ENCODE data around the gene BRPF3. TPM values are rescaled to one million over a fixed set of nuclear protein-coding genes. Genes with fewer than 3 reads are reported as not detected.
"Not testable (repeated sequence)": the region's sequence is repeated elsewhere in the genome, so short reads cannot be mapped to it uniquely, and the experiment has no call there.

The BRPF3 gene
- total and polyA plus RNA-seq, 8 donors, result 30.8 to 50.6 (median 43.1) TPM

DNA sequence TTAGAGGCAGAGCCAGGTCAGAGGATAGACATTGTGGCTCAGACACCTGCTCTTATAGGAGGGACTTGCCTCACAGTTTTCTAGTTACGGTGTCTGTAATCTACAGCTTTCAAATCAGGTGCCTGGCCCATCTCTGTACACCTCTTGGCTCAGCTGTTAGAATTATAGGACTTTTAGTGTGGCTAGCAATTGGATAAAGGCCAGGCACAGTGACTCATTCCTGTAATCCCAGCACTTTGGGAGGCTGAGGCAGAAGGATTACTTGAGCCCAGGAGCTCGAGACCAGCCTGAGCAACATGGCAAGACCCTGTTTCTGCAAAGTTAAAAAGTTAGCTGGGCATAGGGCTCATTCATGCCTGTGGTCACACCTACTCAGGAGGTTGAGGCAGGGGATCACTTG, 20.0 kb downstream of the BRPF3 start:
- TF ChIP-seq, protein P1, sequence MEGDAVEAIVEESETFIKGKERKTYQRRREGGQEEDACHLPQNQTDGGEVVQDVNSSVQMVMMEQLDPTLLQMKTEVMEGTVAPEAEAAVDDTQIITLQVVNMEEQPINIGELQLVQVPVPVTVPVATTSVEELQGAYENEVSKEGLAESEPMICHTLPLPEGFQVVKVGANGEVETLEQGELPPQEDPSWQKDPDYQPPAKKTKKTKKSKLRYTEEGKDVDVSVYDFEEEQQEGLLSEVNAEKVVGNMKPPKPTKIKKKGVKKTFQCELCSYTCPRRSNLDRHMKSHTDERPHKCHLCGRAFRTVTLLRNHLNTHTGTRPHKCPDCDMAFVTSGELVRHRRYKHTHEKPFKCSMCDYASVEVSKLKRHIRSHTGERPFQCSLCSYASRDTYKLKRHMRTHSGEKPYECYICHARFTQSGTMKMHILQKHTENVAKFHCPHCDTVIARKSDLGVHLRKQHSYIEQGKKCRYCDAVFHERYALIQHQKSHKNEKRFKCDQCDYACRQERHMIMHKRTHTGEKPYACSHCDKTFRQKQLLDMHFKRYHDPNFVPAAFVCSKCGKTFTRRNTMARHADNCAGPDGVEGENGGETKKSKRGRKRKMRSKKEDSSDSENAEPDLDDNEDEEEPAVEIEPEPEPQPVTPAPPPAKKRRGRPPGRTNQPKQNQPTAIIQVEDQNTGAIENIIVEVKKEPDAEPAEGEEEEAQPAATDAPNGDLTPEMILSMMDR (IDR thresholded peaks at IDR 0.05), result no peak
- intact Hi-C loops (cut with DNase I), result no loop called here
- no peak overlapping the region for H3K4me3 ChIP-seq
- ATAC-seq, result no peak
- H3K36me3 ChIP-seq, result peaks cover 0 to 97% of the 10 kb centered on the region in 2 donors
- no peak for DNase-seq
- no peak overlapping the region for H3K27ac ChIP-seq
- peaks cover 0 to 31% of the 10 kb centered on the region in 2 donors for H3K4me1 ChIP-seq
- H3K27me3 ChIP-seq, result no peaks in the 10 kb centered on the region
- H3K9me3 ChIP-seq, result no peaks in the 10 kb centered on the region

DNA sequence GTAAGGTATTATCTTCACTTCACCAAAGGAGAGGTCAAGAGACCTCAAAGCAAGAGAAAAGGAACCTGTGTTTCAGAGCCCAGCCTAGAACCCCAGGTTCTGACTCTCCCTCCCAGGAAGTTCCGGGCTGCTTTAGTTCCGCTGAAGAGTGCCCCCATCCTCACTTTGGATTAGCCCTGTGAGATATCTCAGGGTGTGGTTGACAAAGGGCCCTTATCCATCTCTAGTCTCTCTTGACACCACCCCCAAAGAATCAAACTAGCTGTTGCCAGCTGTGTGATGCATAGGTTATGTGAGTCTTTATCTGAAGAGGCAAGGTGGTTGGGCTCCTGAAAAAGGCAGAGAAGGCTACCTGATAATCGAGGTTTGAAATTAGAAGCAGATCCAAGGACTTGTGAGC, 20.6 kb downstream of the BRPF3 start:
- ATAC-seq (no peak), DNase-seq (no peak)
- peaks cover 0 to 97% of the 10 kb centered on the region in 2 donors for H3K36me3 ChIP-seq
- no peaks in the 10 kb centered on the region for H3K9me3 ChIP-seq
- H3K4me3 ChIP-seq, result no peak overlapping the region
- TF ChIP-seq, protein P1 (IDR thresholded peaks at IDR 0.05), result no peak
- peak overlapping the region in 1 of 2 donors; percentile 57 for H3K27ac ChIP-seq
- no peaks in the 10 kb centered on the region for H3K27me3 ChIP-seq
- intact Hi-C loops (cut with DNase I), result no loop called here
- peaks cover 0 to 31% of the 10 kb centered on the region in 2 donors for H3K4me1 ChIP-seq

DNA sequence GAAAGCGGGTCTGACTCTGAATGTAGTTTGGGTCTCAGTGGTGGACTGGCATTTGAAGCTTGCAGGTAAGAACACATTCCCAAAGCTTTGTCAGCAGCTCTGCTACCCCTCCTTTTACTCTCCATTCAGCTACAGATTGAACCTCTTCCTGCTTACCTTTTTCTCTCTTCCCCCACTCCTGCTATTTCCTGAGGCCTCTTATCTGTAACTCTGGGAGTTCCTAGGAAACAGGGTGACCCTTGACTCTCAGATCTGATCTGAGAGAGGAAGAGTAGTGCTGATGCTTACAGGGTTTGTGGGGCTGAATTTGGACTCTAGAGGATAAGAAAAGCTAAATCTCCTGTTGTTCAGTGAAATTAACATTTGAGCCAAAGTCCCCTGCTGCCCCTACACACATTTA, 21.4 kb downstream of the BRPF3 start:
- H3K27ac ChIP-seq, result peak overlapping the region in 1 of 2 donors; percentile 57
- TF ChIP-seq, protein P1 (IDR thresholded peaks at IDR 0.05), result no peak
- ATAC-seq, result no peak
- DNase-seq, result no peak
- intact Hi-C loops (cut with DNase I), result no loop called here
- H3K4me1 ChIP-seq, result peaks cover 0 to 31% of the 10 kb centered on the region in 2 donors
- H3K36me3 ChIP-seq, result peaks cover 0 to 97% of the 10 kb centered on the region in 2 donors
- H3K9me3 ChIP-seq, result no peaks in the 10 kb centered on the region
- H3K4me3 ChIP-seq, result no peak overlapping the region
- H3K27me3 ChIP-seq, result no peaks in the 10 kb centered on the region

DNA sequence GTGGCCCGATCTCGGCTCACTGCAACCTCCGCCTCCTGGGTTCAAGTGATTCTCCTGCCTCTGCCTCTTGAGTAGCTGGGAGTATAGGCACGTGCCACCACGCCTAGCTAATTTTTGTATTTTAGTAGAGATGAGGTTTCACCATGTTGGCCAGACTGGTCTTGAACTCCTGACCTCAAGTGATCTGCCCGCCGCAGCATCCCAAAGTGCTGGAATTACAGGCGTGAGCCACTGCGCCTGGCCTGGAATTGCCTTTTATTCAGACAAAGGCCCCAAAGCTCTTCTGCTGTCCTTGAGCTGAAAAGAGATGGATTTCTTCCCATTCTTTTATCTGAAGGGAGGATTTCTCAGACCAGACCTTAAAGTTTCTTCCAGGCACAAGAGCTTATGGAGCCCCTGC, 22.0 kb downstream of the BRPF3 start:
- intact Hi-C loops (cut with DNase I); H3K27me3 ChIP-seq; ATAC-seq; DNase-seq; H3K9me3 ChIP-seq; H3K4me3 ChIP-seq: not testable (repeated sequence)
- Histone ChIP-seq H3K27ac (peak overlapping the region in 1 of 2 donors; percentile 66), H3K4me1 (peaks cover 0 to 31% of the 10 kb centered on the region in 2 donors), H3K36me3 (peaks cover 0 to 98% of the 10 kb centered on the region in 2 donors)

DNA sequence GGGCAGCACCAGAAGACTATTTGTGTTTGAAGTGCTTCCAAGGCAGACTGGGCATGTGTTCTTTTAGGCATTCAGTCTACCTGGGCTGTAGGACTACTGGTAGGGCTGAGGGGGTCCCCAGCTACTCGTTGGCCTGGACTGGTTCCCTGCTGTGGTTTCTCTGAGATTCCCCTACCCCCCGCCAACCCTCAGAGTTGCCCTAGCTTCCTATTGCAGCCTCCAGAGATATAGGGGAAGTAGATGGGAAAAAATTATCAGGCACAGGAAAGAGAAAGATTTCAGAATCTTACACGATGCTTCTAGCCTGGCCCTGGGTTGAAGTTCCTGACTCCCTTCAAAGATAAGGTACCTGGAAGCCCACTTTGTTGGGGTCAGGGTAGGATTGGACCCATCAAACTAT, 22.5 kb downstream of the BRPF3 start:
- DNase-seq (no peak), ATAC-seq (no peak)
- intact Hi-C loops (cut with DNase I), result no loop called here
- Histone ChIP-seq H3K36me3 (peaks cover 0 to 97% of the 10 kb centered on the region in 2 donors), H3K9me3 (no peaks in the 10 kb centered on the region), H3K4me1 (peaks cover 0 to 32% of the 10 kb centered on the region in 2 donors), H3K4me3 (no peak overlapping the region), H3K27me3 (no peaks in the 10 kb centered on the region), H3K27ac (peak overlapping the region in 1 of 2 donors; percentile 66)
- TF ChIP-seq, protein P1 (IDR thresholded peaks at IDR 0.05), result no peak

DNA sequence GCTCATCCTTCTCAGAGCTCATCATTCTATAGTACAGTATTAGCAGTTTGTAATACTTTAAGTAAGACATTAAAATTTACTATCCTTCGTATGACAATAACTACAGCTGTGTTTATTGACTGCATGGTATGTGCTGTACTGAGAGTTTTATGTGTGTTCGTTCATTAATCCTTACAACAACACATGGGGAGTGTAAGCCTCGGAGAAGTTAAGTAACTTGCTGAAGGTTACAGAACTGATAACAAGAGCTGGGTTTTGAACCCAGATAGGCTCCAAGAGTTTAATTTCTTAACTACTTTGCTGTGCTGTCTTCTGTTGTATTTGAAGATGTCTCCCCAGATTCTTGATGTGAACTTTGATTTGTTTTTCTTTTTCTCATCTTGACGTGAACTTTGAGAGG, 23.7 kb downstream of the BRPF3 start:
- Histone ChIP-seq H3K36me3 (peaks cover 0 to 97% of the 10 kb centered on the region in 2 donors), H3K27me3 (no peaks in the 10 kb centered on the region), H3K4me3 (no peak overlapping the region), H3K9me3 (no peaks in the 10 kb centered on the region), H3K27ac (no peak overlapping the region), H3K4me1 (peaks cover 0 to 43% of the 10 kb centered on the region in 2 donors)
- DNase-seq, result no peak
- intact Hi-C loops (cut with DNase I), result no loop called here
- ATAC-seq, result no peak
- TF ChIP-seq, protein P1 (IDR thresholded peaks at IDR 0.05), result no peak
